CD4-positive, alpha-beta T cell (primary cell): ENCODE measurements around the gene SPATA12. TPM values are rescaled to one million over a fixed set of nuclear protein-coding genes. Genes with fewer than 3 reads are reported as not detected.
A peak's percentile ranks its signal among the peaks of the same experiment; 100 is the strongest.

Experiments
- ATAC-seq: fragments of 200-7000 bp; cut with Tn5 transposase; one replicate; pipeline ENCODE4 v1.10.0; 2022; ENCODE audit warnings: mild to moderate bottlenecking; ENCODE audit not compliant: poor library complexity
- CTCF ChIA-PET: fragments of 350-600 bp; sonication (Branson Sonifier 250); formaldehyde crosslinking; loops from one replicate; lab custom pipeline; 2021; ENCODE audit warnings: antibody characterized with exemption, inconsistent platforms; lab: Charles Lee
- POLR2A ChIA-PET: fragments of 350-600 bp; sonication (Branson Sonifier 250); formaldehyde crosslinking; loops from one replicate; lab custom pipeline; 2021; ENCODE audit warnings: antibody characterized with exemption, inconsistent platforms; lab: Charles Lee
- DNase-seq, 14 experiments: peaks; one replicate each; pipeline ENCODE4 v3.0.0-alpha.2; 2013 to 2020; ENCODE audit warnings: mixed read lengths in 2 of 14
- H3K27ac ChIP-seq, 2 donors: one replicate each; pipeline versions ENCODE4 v1.5.1 to v1.7.0; 2013; ENCODE audit warnings: low read length in 2 of 2, low read depth in 1 of 2, mild to moderate bottlenecking in 1 of 2
- H3K27me3 ChIP-seq, 2 experiments: 1 replicate in 1 of 2; 2 replicates in 1 of 2; pipeline versions ENCODE4 v1.6.1 to v1.7.0; 2013; ENCODE audit warnings: low read length in 2 of 2, control low read depth in 1 of 2, mild to moderate bottlenecking in 1 of 2, moderate library complexity in 1 of 2; ENCODE audit not compliant: insufficient read depth in 2 of 2, control insufficient read depth in 1 of 2
- H3K36me3 ChIP-seq: one replicate; pipeline ENCODE4 v1.6.1; 2013; ENCODE audit warnings: low read length, control low read depth; ENCODE audit not compliant: insufficient read depth
- H3K4me1 ChIP-seq: one replicate; pipeline ENCODE4 v1.6.1; 2013; ENCODE audit warnings: low read length, control low read depth; ENCODE audit not compliant: insufficient read depth
- H3K4me3 ChIP-seq: one replicate; pipeline ENCODE4 v1.5.1; 2013; ENCODE audit warnings: mild to moderate bottlenecking, low read length, moderate library complexity
- H3K9me3 ChIP-seq, 2 experiments: 1 replicate in 1 of 2; 2 replicates in 1 of 2; pipeline versions ENCODE4 v1.6.1 to v1.7.0; 2013; ENCODE audit warnings: low read length in 2 of 2, mild to moderate bottlenecking in 2 of 2, control low read depth in 1 of 2, moderate library complexity in 1 of 2; ENCODE audit not compliant: control insufficient read depth in 1 of 2, insufficient read depth in 1 of 2
- H3K27ac Mint-ChIP-seq: one replicate; pipeline ENCODE4 v1.8.0; 2020; ENCODE audit warnings: mixed read lengths
- H3K27me3 Mint-ChIP-seq: one replicate; pipeline ENCODE4 v1.8.0; 2021; ENCODE audit warnings: mixed read lengths
- H3K36me3 Mint-ChIP-seq: one replicate; pipeline ENCODE4 v1.8.0; 2021; ENCODE audit warnings: low read depth, mixed read lengths
- H3K4me1 Mint-ChIP-seq: one replicate; pipeline ENCODE4 v1.8.0; 2021; ENCODE audit warnings: low read depth, mixed read lengths
- H3K4me3 Mint-ChIP-seq: one replicate; pipeline ENCODE4 v1.8.0; 2020; ENCODE audit warnings: mild to moderate bottlenecking, mixed read lengths
- H3K9me3 Mint-ChIP-seq: one replicate; pipeline ENCODE4 v1.8.0; 2020; ENCODE audit warnings: mixed read lengths
- intact Hi-C, 2 experiments: fragments of 100-400 bp; cut with DNase I in 1 of 2; cut with micrococcal nuclease in 1 of 2; formaldehyde crosslinking; loops; one replicate each; pipeline versions ENCODE4 v1.15.1 to v1.9.0; 2023 to 2025; cut with DNase I, micrococcal nuclease
- polyA plus RNA-seq, 2 donors: library from polyadenylated mRNA; unstranded; fragments of 120-200 nt; gene quantifications; one replicate each; pipeline ENCODE4 v1.2.1, GENCODE V29; 2013
- total RNA-seq, 174 experiments: library from RNA in 2 of 174; stranded (reverse) in 2 of 174; gene quantifications; one replicate each; pipeline ENCODE4 v1.2.3 and lab custom pipeline; 2021 to 2026
- TF ChIP-seq, protein P1 (sequence below): fragments of 200-600 bp; IDR thresholded peaks from one replicate; pipeline ENCODE4 v1.8.0; 2022; ENCODE audit warnings: antibody characterized with exemption, mild to moderate bottlenecking

The SPATA12 gene, protein sequence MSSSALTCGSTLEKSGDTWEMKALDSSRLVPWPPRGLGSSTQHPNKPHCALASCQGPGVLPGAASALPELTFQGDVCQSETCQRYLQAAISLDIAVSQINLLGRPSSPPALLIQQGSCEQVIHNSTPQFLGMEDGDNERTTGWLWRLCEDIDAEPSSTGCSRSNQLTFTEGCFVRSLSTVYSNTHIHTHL
- total RNA-seq (not detected), total RNA-seq (lab: John Stamatoyannopoulos, UW) (0 to 0.17 (median 0) reads per million in 172 experiments)
- polyA plus RNA-seq (2013, experiment 1 of 2) = not detected
- polyA plus RNA-seq (2013, experiment 2 of 2) = 0.03 TPM

DNA sequence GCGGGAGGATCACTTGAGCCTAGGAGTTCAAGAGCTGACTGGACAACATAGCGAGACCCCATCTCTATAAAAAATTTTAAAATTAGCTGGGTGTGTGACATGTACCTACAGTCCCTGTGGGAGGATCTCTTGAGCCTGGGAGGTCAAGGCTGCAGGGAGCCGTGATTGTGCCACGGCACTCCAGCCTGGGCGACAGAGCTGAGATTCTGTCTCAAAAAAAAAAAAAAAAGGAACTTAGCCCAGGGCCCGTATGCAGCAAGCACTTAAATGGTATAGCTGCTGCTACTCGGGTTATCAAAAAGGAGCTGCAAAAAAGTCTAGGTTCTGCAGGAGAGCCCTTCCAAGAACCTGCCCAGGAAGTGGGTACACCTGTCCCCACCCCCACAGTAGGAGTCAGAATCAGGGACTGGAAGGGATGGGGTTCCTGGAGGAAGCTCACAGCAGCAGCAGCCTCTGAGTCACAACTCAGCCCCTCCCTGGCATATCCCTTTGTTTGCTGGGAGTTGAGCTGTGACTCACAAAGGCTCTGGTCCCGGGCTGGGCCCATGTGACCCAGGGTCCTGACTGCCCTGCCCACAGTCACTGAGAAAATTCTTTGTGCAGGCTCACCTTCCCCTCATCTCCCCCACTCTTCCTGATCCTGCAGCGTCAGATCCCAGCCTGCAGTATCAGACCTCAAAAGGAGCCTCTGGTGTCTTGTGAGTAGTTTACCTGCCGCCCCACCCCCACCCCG, at the start of gene SPATA12:
SPATA12 (plus strand) TSS at position 576 of the 733 bp plus-strand sequence. CDS start 13,031 bp downstream, outside the sequence.
- no peak within 1 kb of the TSS for H3K27ac ChIP-seq
- no peaks in the 10 kb centered on the region for H3K4me1 ChIP-seq
- POLR2A ChIA-PET = no interaction called here
- intact Hi-C loops = no loop called here
- H3K27ac Mint-ChIP-seq = no peak within 1 kb of the TSS
- peaks cover 14% of the 10 kb centered on the region for H3K27me3 Mint-ChIP-seq
- no peak for ATAC-seq
- peak in 2 of 14 experiments; percentile 58 to 70 for DNase-seq
- no peak within 1 kb of the TSS for H3K4me3 ChIP-seq
- CTCF ChIA-PET = no interaction called here
- H3K27me3 ChIP-seq = no peaks in the 10 kb centered on the region
- no peaks in the 10 kb centered on the region for H3K36me3 ChIP-seq
- TF ChIP-seq, protein P1, sequence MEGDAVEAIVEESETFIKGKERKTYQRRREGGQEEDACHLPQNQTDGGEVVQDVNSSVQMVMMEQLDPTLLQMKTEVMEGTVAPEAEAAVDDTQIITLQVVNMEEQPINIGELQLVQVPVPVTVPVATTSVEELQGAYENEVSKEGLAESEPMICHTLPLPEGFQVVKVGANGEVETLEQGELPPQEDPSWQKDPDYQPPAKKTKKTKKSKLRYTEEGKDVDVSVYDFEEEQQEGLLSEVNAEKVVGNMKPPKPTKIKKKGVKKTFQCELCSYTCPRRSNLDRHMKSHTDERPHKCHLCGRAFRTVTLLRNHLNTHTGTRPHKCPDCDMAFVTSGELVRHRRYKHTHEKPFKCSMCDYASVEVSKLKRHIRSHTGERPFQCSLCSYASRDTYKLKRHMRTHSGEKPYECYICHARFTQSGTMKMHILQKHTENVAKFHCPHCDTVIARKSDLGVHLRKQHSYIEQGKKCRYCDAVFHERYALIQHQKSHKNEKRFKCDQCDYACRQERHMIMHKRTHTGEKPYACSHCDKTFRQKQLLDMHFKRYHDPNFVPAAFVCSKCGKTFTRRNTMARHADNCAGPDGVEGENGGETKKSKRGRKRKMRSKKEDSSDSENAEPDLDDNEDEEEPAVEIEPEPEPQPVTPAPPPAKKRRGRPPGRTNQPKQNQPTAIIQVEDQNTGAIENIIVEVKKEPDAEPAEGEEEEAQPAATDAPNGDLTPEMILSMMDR = no peak
- H3K9me3 Mint-ChIP-seq = no peaks in the 10 kb centered on the region
- peaks cover 0 to 5% of the 10 kb centered on the region in 2 experiments for H3K9me3 ChIP-seq
- no peak within 1 kb of the TSS for H3K4me3 Mint-ChIP-seq
- H3K4me1 Mint-ChIP-seq = no peaks in the 10 kb centered on the region
- H3K36me3 Mint-ChIP-seq = no peaks in the 10 kb centered on the region

DNA sequence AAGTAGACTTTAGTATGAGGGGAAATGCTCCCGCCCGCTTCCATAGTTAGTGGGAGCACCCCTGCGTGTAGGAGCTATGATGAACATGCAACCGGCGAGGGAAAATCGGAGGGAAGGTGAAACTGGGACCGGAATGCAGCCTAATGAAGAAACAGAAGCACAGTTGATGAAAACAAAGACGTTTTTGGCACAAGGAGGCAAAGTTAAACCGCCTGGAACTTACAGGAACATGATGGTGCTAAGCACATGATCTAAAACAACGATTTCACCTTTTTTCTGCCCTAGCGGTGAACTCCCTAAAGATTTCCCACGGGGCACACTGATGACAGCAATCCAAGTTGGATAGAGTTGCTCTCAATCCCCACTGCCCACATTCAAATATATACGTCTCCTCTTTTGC, 49.4 kb upstream of the SPATA12 start:
- peaks cover 2% of the 10 kb centered on the region in 2 experiments for H3K27me3 ChIP-seq
- peaks cover 12% of the 10 kb centered on the region for H3K27me3 Mint-ChIP-seq
- no peak overlapping the region for H3K4me3 ChIP-seq
- H3K4me1 Mint-ChIP-seq = no peaks in the 10 kb centered on the region
- H3K36me3 ChIP-seq = no peaks in the 10 kb centered on the region
- intact Hi-C loops = no loop called here
- ATAC-seq (no peak), DNase-seq (no peak)
- H3K36me3 Mint-ChIP-seq = no peaks in the 10 kb centered on the region
- peaks cover 0 to 4% of the 10 kb centered on the region in 2 experiments for H3K9me3 ChIP-seq
- ChIA-PET POLR2A (no interaction called here), CTCF (no interaction called here)
- H3K4me3 Mint-ChIP-seq = no peak overlapping the region
- no peaks in the 10 kb centered on the region for H3K4me1 ChIP-seq
- TF ChIP-seq, protein P1 = no peak
- no peak overlapping the region for H3K27ac Mint-ChIP-seq
- no peaks in the 10 kb centered on the region for H3K9me3 Mint-ChIP-seq
- no peak overlapping the region for H3K27ac ChIP-seq

DNA sequence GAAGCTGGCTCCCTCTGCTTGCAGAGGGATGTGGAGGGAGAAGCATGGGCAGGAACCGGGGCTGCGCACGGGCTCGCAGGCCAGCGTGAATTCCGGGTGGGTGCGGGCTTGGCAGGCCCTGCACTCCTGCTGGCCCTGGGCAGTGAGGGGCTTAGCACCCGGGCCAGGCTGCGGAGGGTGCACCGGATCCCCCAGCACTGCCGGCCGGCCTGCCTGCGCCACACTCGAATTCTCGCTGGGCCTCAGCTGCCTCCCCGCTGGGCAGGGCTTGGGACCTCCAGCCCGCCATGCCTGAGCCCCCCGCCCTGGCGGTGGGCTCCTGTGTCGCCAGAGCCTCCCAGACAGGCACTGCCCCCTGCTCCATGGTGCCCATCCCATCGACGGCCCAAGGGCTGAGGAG, 47.6 kb upstream of the SPATA12 start:
- Mint-ChIP-seq H3K9me3 (no peaks in the 10 kb centered on the region), H3K27ac (no peak overlapping the region), H3K4me1 (no peaks in the 10 kb centered on the region), H3K4me3 (no peak overlapping the region), H3K27me3 (peaks cover 12% of the 10 kb centered on the region), H3K36me3 (no peaks in the 10 kb centered on the region)
- Histone ChIP-seq H3K27me3 (peaks cover 0 to 7% of the 10 kb centered on the region in 2 experiments), H3K4me3 (no peak overlapping the region), H3K27ac (no peak overlapping the region), H3K9me3 (peaks cover 0 to 4% of the 10 kb centered on the region in 2 experiments), H3K36me3 (no peaks in the 10 kb centered on the region), H3K4me1 (no peaks in the 10 kb centered on the region)
- intact Hi-C loops = no loop called here
- POLR2A ChIA-PET = no interaction called here
- ATAC-seq = no peak
- TF ChIP-seq, protein P1 = no peak
- CTCF ChIA-PET = interaction anchor here (0.6 kb wide), 1 partner anchor 17 kb away, joined by 3 read pairs; no protein-coding TSS in a partner anchor
- no peak for DNase-seq
